Epithelial cell of esophagus (primary cell): ENCODE data around the gene SLC39A8.
A peak's percentile ranks its signal among the peaks of the same experiment; 100 is the strongest.
"Not testable (repeated sequence)": the region's sequence is repeated elsewhere in the genome, so short reads cannot be mapped to it uniquely, and the experiment has no call there.

Source experiments
- DNase-seq: peaks from one replicate; pipeline ENCODE4 v3.0.0; 2010; ENCODE audit warnings: low read depth
- H3K4me3 ChIP-seq: 2 replicates; pipeline ENCODE4 v1.5.1; 2011; ENCODE audit warnings: mild to moderate bottlenecking, low read length, control low read depth
- TF ChIP-seq, protein P1 (sequence below): IDR thresholded peaks from 2 replicates; pipeline ENCODE4 v1.5.1; 2011; ENCODE audit warnings: low read depth, mild to moderate bottlenecking, low read length, control low read depth, inconsistent platforms; ENCODE audit not compliant: insufficient read depth; ENCODE audit errors: missing control alignments

Gene SLC39A8

DNA sequence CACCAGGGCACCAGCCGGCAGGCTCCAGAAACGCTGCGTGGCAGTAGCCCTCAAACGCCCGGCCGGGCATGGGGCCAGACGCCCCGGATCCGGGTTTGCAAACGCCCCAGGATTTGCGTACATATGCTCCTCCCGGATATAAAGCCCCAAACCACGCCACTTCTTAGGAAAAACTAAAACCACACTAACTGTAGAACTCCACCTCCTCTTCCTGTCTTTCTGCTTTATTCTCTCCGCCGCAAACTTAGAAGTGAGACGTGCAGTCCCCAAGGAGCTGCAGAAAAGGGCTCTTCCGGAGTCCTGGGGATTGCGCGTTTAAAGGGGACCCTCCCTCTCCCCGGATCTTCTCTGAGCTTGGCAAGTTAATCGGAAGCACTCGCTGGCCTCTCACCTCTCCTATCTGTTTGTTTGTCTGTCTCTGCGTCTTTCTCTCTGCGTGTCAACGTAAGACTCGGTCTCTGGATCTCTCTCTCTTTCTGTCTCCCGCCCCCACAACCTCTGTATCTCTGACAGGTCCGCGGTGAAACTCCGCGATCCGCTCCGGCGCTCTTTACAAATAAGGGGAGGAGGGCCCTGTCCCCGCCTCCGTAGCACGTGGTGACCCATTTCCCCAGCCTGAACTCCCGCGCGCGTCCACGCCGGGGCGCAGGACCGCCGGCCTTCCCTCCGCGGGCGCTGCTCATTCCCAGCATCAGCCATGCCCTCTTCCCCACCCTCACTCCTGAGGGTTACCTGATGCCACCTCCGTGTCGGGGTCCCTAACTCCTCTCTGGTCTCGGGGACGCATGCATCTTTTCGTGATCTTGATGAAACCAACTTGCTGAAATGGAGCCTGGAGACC, at the start of gene SLC39A8:
Gene SLC39A8, minus strand, starts transcription at position 529 of the 841 bp plus-strand sequence. CDS start 820 bp downstream, outside the sequence.
- DNase-seq: peak; percentile 91
- H3K4me3 ChIP-seq: peak within 1 kb of the TSS; percentile 93
- TF ChIP-seq, protein P1, sequence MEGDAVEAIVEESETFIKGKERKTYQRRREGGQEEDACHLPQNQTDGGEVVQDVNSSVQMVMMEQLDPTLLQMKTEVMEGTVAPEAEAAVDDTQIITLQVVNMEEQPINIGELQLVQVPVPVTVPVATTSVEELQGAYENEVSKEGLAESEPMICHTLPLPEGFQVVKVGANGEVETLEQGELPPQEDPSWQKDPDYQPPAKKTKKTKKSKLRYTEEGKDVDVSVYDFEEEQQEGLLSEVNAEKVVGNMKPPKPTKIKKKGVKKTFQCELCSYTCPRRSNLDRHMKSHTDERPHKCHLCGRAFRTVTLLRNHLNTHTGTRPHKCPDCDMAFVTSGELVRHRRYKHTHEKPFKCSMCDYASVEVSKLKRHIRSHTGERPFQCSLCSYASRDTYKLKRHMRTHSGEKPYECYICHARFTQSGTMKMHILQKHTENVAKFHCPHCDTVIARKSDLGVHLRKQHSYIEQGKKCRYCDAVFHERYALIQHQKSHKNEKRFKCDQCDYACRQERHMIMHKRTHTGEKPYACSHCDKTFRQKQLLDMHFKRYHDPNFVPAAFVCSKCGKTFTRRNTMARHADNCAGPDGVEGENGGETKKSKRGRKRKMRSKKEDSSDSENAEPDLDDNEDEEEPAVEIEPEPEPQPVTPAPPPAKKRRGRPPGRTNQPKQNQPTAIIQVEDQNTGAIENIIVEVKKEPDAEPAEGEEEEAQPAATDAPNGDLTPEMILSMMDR: peak; percentile 73

DNA sequence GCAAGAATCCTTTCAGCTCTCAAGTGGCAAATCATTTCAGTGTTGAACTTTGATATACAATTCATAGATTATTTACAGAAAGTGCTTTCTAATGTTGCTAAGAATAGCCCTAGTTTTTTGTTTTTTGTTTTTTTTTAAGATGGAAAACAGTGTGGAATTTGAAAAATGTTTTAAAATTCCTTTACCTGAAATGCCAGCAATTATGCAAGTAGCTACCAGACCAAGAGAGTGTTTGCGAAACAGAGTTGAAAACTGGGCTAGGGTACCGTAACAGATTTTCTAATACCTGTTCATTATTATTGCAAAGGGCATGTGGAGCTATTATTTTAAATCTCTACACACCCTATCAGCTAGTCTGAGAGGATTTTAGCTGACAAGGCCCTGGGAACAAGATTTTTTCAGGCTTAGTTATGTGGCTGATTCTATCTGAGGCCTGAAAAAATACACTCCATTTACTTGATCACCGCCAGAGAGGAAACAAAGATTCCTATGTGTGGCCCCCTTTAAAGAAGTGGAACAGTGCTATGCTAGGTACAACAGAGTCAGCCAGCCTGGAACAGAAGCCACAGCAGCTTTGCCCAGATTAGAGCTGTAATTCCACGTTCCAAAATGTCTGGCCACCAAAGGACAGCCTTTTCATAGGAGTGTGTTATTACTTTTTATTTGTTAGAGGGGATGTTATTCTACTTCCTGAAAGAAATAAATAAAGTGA, 46.9 kb upstream of the SLC39A8 start:
- DNase-seq: no peak
- TF ChIP-seq, protein P1: no peak
- no peak overlapping the region for H3K4me3 ChIP-seq

DNA sequence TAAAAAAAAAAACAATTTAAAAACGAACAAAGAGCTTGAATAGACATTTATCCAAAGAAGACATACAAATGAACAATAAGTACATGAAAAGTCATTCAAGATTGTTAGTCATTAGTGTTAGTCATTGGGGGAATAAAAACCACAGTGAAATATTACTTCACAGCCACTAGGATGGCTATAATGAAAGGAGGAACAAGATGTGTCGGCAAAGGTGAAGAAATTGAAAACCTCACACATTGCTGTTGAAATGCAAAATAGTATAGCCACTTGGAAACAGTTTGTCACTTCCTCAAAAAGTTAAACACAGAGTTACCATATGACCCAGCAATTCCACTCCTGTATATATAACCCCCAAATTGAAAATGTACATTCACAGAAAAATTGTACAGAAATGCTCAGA, 45.2 kb upstream of the SLC39A8 start:
- H3K4me3 ChIP-seq: no peak overlapping the region
- DNase-seq: peak; percentile 88
- TF ChIP-seq, protein P1: peak; percentile 32

GRCh38 chr4:102388611-102389010, 43.3 kb upstream of the SLC39A8 start:
- DNase-seq: peak; percentile 39
- TF ChIP-seq, protein P1: no peak
- H3K4me3 ChIP-seq: no peak overlapping the region

DNA sequence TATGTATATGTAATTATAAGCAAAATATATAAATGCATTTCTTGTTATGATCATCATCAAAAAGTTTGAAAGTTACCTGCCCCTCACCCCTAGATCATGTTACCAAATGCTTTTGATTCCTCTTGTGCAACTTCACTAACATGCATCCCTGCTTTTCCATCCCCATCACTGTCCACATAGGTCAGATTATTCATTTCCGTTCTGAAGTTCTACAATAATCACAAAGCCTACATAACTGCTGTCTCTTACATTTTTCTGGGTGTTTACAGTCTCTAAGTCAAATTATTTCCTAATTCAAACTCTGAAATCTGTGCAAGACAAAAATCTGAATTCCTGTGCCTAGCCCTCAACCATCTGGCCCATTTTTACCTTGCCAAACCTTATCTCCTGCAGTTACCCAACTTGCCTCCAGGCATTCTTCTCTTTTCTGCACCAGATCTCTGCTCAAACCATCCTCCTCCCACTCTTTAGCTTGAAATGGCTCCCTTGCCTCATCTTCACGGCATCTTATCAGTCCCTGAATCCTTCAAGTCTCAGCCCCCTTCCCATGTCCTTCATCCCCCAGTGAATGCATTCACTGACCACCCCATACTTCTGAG, 42.4 kb upstream of the SLC39A8 start:
- H3K4me3 ChIP-seq: no peak overlapping the region
- TF ChIP-seq, protein P1: no peak
- peak; percentile 15 for DNase-seq

- DNase-seq: no peak
- H3K4me3 ChIP-seq: no peak overlapping the region
- TF ChIP-seq, protein P1: no peak
Observed at GRCh38 chr4:102386966-102387365, 41.7 kb upstream of the SLC39A8 start.

DNA sequence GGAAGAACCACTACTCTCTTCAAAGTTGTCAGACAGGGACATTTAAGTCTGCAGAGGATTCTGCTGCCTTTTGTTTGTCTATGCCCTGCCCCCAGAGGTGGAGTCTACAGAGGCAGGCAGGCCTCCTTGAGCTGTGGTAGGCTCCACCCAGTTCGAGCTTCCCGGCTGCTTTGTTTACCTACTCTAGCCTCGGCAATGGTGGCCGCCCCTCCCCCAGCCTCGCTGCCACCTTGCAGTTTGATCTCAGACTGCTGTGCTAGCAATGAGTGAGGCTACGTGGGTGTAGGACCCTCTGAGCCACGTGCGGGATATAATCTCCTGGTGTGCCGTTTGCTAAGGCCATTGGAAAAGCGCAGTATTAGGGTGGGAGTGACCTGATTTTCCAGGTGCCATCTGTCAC, 35.0 kb upstream of the SLC39A8 start:
- not testable (repeated sequence) for DNase-seq, H3K4me3 ChIP-seq
